Heart left ventricle (tissue), 13 donors: ENCODE measurements around the gene MDFIC.

Experiments
- CTCF ChIP-seq, 12 donors: fragments of 200-600 bp; sonication (generic) in 4 of 12; IDR thresholded peaks; one replicate each; pipeline versions ENCODE4 v1.5.0 to v1.8.0; 2018 to 2022; ENCODE audit warnings: antibody characterized with exemption in 12 of 12, mild to moderate bottlenecking in 5 of 12
- POLR2A ChIP-seq, 2 donors: fragments of 450-650 bp; IDR thresholded peaks; one replicate each; pipeline ENCODE4 v1.6.1; 2017; ENCODE audit warnings: antibody characterized with exemption in 2 of 2, mild to moderate bottlenecking in 2 of 2, moderate library complexity in 2 of 2
- donor health status: ischemic (EF 13 %, LVEDD 7.1; RV severe dilation, severe dysfunction).
- donor health status: DM: no; HTN: yes; CAD: no.
- donor health status: DM: no; HTN: no; CAD: no.
- donor health status: ischemic (EF 25% LVEDD 6.9; RV normal size, moderate dysfunction).
- donor health status: ischemic (EF 25% LVEDD 5.7; RV mildly dilated, moderate dysfunction).
- donor health status: ischemic (EF 35%, LVEDD 5.7; RV mildly dilated, moderate dysfunction).
- donor health status: nonischemic (EF 11% LVEDD 7.7; RV severe dilation, severe dysfunction).
- donor health status: DM: yes; HTN: yes; CAD: no.
- donor health status: PGD.
- donor health status: ischemic (EF 29% LVEDD 5.4; RV normal size, mild dysfunction).
- donor health status: nonischemic (EF 23%, LVEDD 6.1; RV moderate dilation, normal function).

GRCh38 chr7:114930107-114930661 lies 8.3 kb downstream of the MDFIC start:
- TF ChIP-seq POLR2A (IDR thresholded peaks at IDR 0.05) (no peak), CTCF (IDR thresholded peaks at IDR 0.05) (no peak)
